CD4-positive, alpha-beta T cell (primary cell): ENCODE measurements around the gene HINT1. TPM values are rescaled to one million over a fixed set of nuclear protein-coding genes. Genes with fewer than 3 reads are reported as not detected.
"Not testable (repeated sequence)": the region's sequence is repeated elsewhere in the genome, so short reads cannot be mapped to it uniquely, and the experiment has no call there.

Experiments used
- ATAC-seq: fragments of 200-7000 bp; cut with Tn5 transposase; one replicate; pipeline ENCODE4 v1.10.0; 2022; ENCODE audit warnings: mild to moderate bottlenecking; ENCODE audit not compliant: poor library complexity
- CTCF ChIA-PET: fragments of 350-600 bp; sonication (Branson Sonifier 250); formaldehyde crosslinking; loops from one replicate; lab custom pipeline; 2021; ENCODE audit warnings: antibody characterized with exemption, inconsistent platforms; lab: Charles Lee
- POLR2A ChIA-PET: fragments of 350-600 bp; sonication (Branson Sonifier 250); formaldehyde crosslinking; loops from one replicate; lab custom pipeline; 2021; ENCODE audit warnings: antibody characterized with exemption, inconsistent platforms; lab: Charles Lee
- DNase-seq, 14 experiments: peaks; one replicate each; pipeline ENCODE4 v3.0.0-alpha.2; 2013 to 2020; ENCODE audit warnings: mixed read lengths in 2 of 14
- H3K27ac ChIP-seq, 2 donors: one replicate each; pipeline versions ENCODE4 v1.5.1 to v1.7.0; 2013; ENCODE audit warnings: low read length in 2 of 2, low read depth in 1 of 2, mild to moderate bottlenecking in 1 of 2
- H3K27me3 ChIP-seq, 2 experiments: 1 replicate in 1 of 2; 2 replicates in 1 of 2; pipeline versions ENCODE4 v1.6.1 to v1.7.0; 2013; ENCODE audit warnings: low read length in 2 of 2, control low read depth in 1 of 2, mild to moderate bottlenecking in 1 of 2, moderate library complexity in 1 of 2; ENCODE audit not compliant: insufficient read depth in 2 of 2, control insufficient read depth in 1 of 2
- H3K36me3 ChIP-seq: one replicate; pipeline ENCODE4 v1.6.1; 2013; ENCODE audit warnings: low read length, control low read depth; ENCODE audit not compliant: insufficient read depth
- H3K4me1 ChIP-seq: one replicate; pipeline ENCODE4 v1.6.1; 2013; ENCODE audit warnings: low read length, control low read depth; ENCODE audit not compliant: insufficient read depth
- H3K4me3 ChIP-seq: one replicate; pipeline ENCODE4 v1.5.1; 2013; ENCODE audit warnings: mild to moderate bottlenecking, low read length, moderate library complexity
- H3K9me3 ChIP-seq, 2 experiments: 1 replicate in 1 of 2; 2 replicates in 1 of 2; pipeline versions ENCODE4 v1.6.1 to v1.7.0; 2013; ENCODE audit warnings: low read length in 2 of 2, mild to moderate bottlenecking in 2 of 2, control low read depth in 1 of 2, moderate library complexity in 1 of 2; ENCODE audit not compliant: control insufficient read depth in 1 of 2, insufficient read depth in 1 of 2
- H3K27ac Mint-ChIP-seq: one replicate; pipeline ENCODE4 v1.8.0; 2020; ENCODE audit warnings: mixed read lengths
- H3K27me3 Mint-ChIP-seq: one replicate; pipeline ENCODE4 v1.8.0; 2021; ENCODE audit warnings: mixed read lengths
- H3K36me3 Mint-ChIP-seq: one replicate; pipeline ENCODE4 v1.8.0; 2021; ENCODE audit warnings: low read depth, mixed read lengths
- H3K4me1 Mint-ChIP-seq: one replicate; pipeline ENCODE4 v1.8.0; 2021; ENCODE audit warnings: low read depth, mixed read lengths
- H3K4me3 Mint-ChIP-seq: one replicate; pipeline ENCODE4 v1.8.0; 2020; ENCODE audit warnings: mild to moderate bottlenecking, mixed read lengths
- H3K9me3 Mint-ChIP-seq: one replicate; pipeline ENCODE4 v1.8.0; 2020; ENCODE audit warnings: mixed read lengths
- intact Hi-C, 2 experiments: fragments of 100-400 bp; cut with DNase I in 1 of 2; cut with micrococcal nuclease in 1 of 2; formaldehyde crosslinking; loops; one replicate each; pipeline versions ENCODE4 v1.15.1 to v1.9.0; 2023 to 2025; cut with DNase I, micrococcal nuclease
- total RNA-seq, 174 experiments: library from RNA in 2 of 174; stranded (reverse) in 2 of 174; gene quantifications; one replicate each; pipeline ENCODE4 v1.2.3 and lab custom pipeline; 2021 to 2026
- TF ChIP-seq, protein P1 (sequence below): fragments of 200-600 bp; IDR thresholded peaks from one replicate; pipeline ENCODE4 v1.8.0; 2022; ENCODE audit warnings: antibody characterized with exemption, mild to moderate bottlenecking

The HINT1 gene
- total RNA-seq, 2 experiments from 2014 or later = 257 to 263 TPM

DNA sequence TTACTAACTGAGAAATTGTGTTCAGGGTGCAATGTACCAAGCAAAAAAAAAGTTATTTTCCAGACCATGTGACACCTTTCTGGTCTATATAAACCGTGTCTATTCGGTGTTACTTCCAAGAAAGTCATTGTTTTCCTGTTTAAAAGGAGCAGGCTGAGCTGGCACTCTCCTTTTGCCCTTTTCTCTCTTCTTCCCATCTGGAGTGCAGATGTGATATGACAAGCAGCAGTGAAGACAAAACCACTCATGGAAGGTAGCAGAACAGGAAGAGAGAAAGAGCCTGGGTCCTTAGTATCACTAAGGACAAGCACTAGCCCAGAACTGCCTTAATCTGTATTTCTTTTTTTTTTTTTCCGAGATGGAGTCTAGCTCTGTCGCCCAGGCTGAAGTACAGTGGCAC is 31.3 kb upstream of the HINT1 start:
- DNase-seq = no peak
- Mint-ChIP-seq H3K4me1 (peaks cover 11% of the 10 kb centered on the region), H3K4me3 (no peak overlapping the region), H3K27ac (no peak overlapping the region), H3K27me3 (no peaks in the 10 kb centered on the region), H3K9me3 (no peaks in the 10 kb centered on the region), H3K36me3 (peaks cover 20% of the 10 kb centered on the region)
- H3K27ac ChIP-seq = no peak overlapping the region
- H3K4me3 ChIP-seq = no peak overlapping the region
- H3K36me3 ChIP-seq = peaks cover 8% of the 10 kb centered on the region
- ChIA-PET POLR2A (interaction anchor here (1.2 kb wide), 1 partner anchor 13 kb away, joined by 4 read pairs; no protein-coding TSS in a partner anchor), CTCF (no interaction called here)
- intact Hi-C loops = no loop called here
- no peaks in the 10 kb centered on the region for H3K9me3 ChIP-seq
- TF ChIP-seq, protein P1, sequence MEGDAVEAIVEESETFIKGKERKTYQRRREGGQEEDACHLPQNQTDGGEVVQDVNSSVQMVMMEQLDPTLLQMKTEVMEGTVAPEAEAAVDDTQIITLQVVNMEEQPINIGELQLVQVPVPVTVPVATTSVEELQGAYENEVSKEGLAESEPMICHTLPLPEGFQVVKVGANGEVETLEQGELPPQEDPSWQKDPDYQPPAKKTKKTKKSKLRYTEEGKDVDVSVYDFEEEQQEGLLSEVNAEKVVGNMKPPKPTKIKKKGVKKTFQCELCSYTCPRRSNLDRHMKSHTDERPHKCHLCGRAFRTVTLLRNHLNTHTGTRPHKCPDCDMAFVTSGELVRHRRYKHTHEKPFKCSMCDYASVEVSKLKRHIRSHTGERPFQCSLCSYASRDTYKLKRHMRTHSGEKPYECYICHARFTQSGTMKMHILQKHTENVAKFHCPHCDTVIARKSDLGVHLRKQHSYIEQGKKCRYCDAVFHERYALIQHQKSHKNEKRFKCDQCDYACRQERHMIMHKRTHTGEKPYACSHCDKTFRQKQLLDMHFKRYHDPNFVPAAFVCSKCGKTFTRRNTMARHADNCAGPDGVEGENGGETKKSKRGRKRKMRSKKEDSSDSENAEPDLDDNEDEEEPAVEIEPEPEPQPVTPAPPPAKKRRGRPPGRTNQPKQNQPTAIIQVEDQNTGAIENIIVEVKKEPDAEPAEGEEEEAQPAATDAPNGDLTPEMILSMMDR = no peak
- H3K27me3 ChIP-seq = no peaks in the 10 kb centered on the region
- no peaks in the 10 kb centered on the region for H3K4me1 ChIP-seq
- no peak for ATAC-seq

DNA sequence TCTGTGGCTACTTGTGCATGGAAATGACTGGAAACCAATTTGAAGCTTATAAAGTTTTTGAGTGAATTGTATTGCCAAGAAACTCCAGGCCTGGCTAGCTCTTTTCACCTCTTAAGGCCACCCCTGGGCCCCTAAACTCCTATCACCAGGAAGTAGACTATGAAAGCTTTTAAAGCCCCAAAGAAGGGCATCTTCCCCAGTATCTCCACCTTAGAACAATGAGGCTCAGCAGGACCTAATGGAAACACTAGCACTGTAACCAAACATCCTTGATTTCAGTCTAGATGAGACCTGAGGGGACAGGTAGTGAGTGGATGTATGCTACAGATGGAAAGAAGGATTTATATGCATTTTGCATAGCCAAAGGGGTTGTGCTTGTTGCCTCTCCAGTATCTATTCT is 30.6 kb upstream of the HINT1 start:
- DNase-seq (no peak), ATAC-seq (no peak)
- H3K36me3 ChIP-seq = peaks cover 8% of the 10 kb centered on the region
- Mint-ChIP-seq H3K4me1 (peaks cover 11% of the 10 kb centered on the region), H3K27ac (peak overlapping the region; percentile 44), H3K27me3 (no peaks in the 10 kb centered on the region), H3K9me3 (no peaks in the 10 kb centered on the region), H3K4me3 (no peak overlapping the region), H3K36me3 (peaks cover 20% of the 10 kb centered on the region)
- H3K9me3 ChIP-seq = no peaks in the 10 kb centered on the region
- H3K27ac ChIP-seq = no peak overlapping the region
- CTCF ChIA-PET = no interaction called here
- POLR2A ChIA-PET = no interaction called here
- H3K4me3 ChIP-seq = no peak overlapping the region
- TF ChIP-seq, protein P1 = no peak
- intact Hi-C loops = no loop called here
- H3K4me1 ChIP-seq = no peaks in the 10 kb centered on the region
- H3K27me3 ChIP-seq = no peaks in the 10 kb centered on the region

DNA sequence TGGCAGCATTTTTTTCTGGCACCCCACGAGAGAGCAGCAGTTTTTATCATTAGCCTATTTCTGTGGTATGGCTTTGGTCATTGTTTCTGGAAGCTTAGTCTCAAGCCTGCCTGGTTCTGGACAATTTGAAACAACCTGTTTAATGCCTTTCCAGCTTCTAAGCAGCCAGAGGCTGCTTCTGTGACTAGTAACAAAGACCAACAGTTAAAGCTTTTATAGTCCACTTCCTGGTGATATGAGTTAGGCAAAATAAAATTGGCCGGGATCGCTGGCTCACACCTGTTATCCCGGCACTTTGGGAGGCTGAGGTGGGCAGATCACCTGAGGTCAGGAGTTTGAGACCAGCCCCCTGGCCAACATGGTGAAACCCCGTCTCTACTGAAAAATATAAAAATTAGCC is 29.7 kb upstream of the HINT1 start:
- ATAC-seq = no peak
- Histone ChIP-seq H3K4me3 (no peak overlapping the region), H3K36me3 (peaks cover 3% of the 10 kb centered on the region), H3K9me3 (no peaks in the 10 kb centered on the region), H3K27ac (no peak overlapping the region), H3K27me3 (no peaks in the 10 kb centered on the region), H3K4me1 (no peaks in the 10 kb centered on the region)
- Mint-ChIP-seq H3K27ac (no peak overlapping the region), H3K4me3 (no peak overlapping the region), H3K36me3 (peaks cover 12% of the 10 kb centered on the region), H3K4me1 (peaks cover 11% of the 10 kb centered on the region), H3K9me3 (no peaks in the 10 kb centered on the region), H3K27me3 (no peaks in the 10 kb centered on the region)
- TF ChIP-seq, protein P1 = no peak
- no peak for DNase-seq
- ChIA-PET POLR2A (no interaction called here), CTCF (no interaction called here)
- intact Hi-C loops = no loop called here

DNA sequence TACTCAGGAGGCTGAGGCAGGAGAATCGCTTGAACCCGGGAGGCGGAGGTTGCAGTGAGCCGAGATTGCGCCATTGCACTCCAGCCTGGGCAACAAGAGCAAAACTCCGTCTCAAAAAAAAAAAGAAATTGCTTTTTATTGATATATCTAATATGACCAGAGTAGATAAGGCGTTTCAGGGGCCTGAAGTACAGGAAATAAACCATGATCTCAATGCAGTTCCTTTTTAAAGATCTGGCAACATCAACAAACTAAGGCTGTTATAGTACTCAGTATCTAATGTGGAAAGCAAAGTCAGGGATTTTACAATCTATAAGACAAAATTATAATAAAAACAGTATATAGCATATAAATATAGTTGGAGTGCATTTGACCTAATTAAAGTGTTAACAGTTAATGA is 28.8 kb upstream of the HINT1 start:
- intact Hi-C loops, H3K27me3 ChIP-seq, H3K4me3 ChIP-seq, POLR2A ChIA-PET, DNase-seq, H3K27ac ChIP-seq, H3K4me1 ChIP-seq, H3K36me3 ChIP-seq, H3K9me3 ChIP-seq, CTCF ChIA-PET, H3K9me3 Mint-ChIP-seq, H3K27me3 Mint-ChIP-seq, H3K4me3 Mint-ChIP-seq, ATAC-seq, H3K27ac Mint-ChIP-seq: not testable (repeated sequence)
- H3K4me1 Mint-ChIP-seq = peaks cover 11% of the 10 kb centered on the region
- peaks cover 16% of the 10 kb centered on the region for H3K36me3 Mint-ChIP-seq
